T-helper 1 cell treated with Interleukin-12 subunit alpha and Interleukin-12 subunit beta and Interleukin-4 antibody, amounts not matched to agents 30 ng/mL and 1 ng/mL, for 36 hours (primary cell): Measurements from ENCODE around the gene PTPRCAP. TPM values are rescaled to one million over a fixed set of nuclear protein-coding genes. Genes with fewer than 3 reads are reported as not detected.

Source experiments
- intact Hi-C: fragments of 100-400 bp; cut with micrococcal nuclease; formaldehyde crosslinking; loops from one replicate; pipeline ENCODE4 v1.15.1; 2024
- total RNA-seq: library from RNA; stranded (reverse); gene quantifications from 2 replicates; pipeline ENCODE4 v1.2.3, GENCODE V29; 2022

PTPRCAP gene
- total RNA-seq, 1 donor from 2014 or later, result 428 TPM

- intact Hi-C loops, result no loop called here
Measured at GRCh38 chr11:67400251-67400941, 37.1 kb downstream of the PTPRCAP start.

DNA sequence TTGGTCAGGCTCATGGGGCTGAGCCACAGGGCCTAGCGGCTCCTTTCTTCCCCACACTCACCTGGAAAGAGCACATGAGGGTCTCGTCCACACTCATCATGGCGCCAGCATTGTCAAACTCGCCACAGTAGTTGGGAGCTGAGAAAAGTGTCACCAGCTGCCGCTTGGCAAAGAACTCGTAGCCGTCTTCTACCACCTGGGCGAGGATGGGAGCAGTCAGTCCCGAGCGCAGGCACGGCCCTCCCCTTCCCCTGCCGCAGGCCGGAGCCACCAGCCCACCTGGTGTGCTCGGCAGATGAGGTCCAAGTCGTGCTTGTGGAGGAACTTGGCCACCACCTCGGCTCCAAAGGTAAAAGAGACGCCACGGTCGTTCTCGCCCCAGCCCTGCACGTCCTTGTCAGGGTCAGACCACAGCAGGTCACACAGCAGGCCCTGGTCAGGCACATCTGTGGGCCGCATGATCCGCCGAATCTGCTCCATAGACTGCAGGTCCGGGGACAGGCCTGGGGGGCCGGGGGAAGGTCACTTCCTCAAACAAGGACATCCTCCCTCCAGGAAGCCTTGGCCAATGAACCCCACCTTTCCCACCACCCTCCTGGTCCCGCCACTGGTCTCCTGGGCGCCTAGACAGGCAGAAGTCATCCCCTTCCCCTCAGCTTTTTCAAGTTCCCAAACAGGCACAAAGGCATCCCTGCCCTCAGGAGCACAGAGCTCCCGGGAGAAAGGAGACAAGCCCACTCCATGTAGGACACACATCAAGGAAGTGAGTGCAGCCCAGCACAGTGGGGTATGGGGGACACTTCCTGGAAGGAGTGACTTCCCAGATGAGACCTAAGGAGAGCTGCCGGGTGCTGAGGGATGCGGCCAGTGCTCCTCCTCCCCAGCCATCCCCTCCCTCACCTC is 38.6 kb downstream of the PTPRCAP start:
- intact Hi-C loops, result no loop called here

DNA sequence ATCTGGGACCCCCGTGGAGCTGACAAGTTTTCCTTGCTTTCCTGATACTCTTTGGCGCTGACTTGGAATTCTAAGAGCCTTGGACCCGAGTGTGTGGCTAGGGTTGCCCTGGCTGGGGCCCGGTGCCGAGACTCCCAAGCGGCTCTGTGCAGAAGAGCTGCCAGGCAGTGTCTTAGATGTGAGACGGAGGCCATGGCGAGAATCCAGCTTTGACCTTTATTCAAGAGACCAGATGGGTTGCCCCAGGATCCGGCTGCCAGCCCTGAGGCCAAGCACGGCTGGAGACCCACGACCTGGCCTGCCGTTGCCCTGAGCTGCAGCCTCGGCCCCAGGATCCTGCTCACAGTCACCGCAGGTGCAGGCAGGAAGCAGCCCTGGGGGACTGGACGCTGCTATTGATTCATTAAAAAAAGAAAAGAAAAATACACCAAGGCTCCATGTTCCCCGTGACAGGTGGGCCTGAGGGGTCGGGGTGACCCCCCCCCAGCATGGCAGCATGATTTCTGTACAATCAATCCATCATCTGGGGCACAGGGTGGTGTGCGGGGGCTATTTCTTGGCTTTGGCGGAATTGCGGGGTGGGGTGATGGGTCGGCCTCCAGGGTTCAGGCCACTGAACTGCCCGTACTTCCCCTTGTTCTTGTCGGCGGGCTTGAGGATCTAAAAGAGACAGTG is 39.4 kb downstream of the PTPRCAP start:
- intact Hi-C loops, result no loop called here

GRCh38 chr11:67397536-67397935 is 39.9 kb downstream of the PTPRCAP start:
- intact Hi-C loops, result no loop called here

GRCh38 chr11:67396587-67397389 is 40.7 kb downstream of the PTPRCAP start:
- intact Hi-C loops, result no loop called here

- intact Hi-C loops, result no loop called here
Measured at GRCh38 chr11:67396259-67396581, 41.3 kb downstream of the PTPRCAP start.

DNA sequence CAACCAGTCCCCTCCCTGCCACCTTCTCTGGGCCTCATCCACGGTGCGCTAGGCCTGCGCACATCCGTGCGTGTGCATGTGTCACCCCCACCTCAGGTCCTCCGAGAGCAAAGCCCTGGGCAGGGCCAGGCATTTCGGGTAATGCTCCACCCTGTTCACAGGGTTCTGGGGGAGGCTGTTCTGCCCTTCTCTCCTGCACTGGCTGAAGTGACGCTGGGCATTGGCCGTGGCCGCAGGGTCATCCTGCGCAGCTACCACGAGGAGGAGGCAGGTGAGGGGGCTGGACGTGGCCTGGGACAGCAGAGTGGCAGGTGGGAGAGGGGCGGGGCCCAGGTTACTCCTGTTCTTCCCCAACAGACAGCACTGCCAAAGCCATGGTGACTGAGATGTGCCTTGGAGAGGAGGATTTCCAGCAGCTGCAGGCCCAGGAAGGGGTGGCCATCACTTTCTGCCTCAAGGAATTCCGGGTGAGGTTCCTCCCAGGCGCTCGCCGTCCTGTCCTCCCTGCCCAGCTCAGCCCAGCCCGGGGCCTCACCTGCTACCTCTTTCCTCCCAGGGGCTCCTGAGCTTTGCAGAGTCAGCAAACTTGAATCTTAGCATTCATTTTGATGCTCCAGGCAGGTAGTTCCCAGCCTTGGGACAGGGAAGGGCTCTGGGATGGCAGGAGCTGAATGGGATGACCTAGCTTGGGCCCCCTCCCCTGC is 41.8 kb downstream of the PTPRCAP start:
- intact Hi-C loops, result no loop called here

DNA sequence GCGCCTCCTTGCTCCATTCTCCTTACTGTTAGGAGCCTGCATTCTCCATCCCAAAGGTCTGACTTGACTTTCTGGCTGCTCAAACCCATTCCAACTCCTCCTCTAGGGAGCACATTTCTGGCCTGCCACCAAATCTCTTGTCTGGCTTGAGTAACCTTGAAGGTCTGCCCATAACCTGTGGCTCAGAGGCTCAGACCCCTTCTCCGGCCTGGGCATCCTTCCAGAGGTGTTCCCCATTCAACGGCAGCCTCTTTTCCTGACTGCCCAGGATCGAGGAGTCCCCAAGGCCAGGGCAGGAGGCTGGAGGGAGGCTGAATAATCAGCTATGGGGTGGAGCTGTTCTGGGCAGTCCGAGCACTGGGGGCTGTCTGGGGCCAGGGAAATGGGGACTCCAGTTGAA is 43.5 kb downstream of the PTPRCAP start:
- intact Hi-C loops, result no loop called here

- intact Hi-C loops, result no loop called here
Measured at GRCh38 chr11:67393437-67393836, 44.0 kb downstream of the PTPRCAP start.

- intact Hi-C loops, result loop anchor here (1.0 kb wide), 2 partner anchors 9 to 92 kb away; partner anchors contain the start of gene PPP1CA
Measured at GRCh38 chr11:67392183-67392715, 45.2 kb downstream of the PTPRCAP start.

GRCh38 chr11:67391304-67392182 is 45.9 kb downstream of the PTPRCAP start, which contains the start of gene RAD9A:
RAD9A (plus strand) TSS chr11:67391986; CDS start chr11:67392045, 59 bp downstream.
- intact Hi-C loops, result loop anchor here (1.0 kb wide), 4 partner anchors 10 to 93 kb away; partner anchors contain the start of genes POLD4 and PPP1CA

DNA sequence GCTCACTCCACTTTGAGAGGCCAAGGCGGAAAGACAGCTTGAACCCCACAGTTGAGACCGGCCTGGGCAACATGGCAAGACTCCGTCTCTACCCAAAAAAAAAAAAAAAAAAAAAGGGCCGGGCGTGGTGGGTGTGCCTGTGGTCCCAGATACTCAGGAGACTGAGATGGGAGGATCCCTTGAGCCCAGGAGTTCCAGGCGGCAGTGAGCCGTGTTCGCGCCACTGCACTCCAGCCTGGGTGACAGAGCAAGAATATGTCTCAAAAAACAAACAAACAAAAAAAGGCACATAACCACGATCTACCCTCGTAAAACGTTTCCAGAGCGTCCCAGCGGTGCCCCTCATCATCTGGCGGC is 46.6 kb downstream of the PTPRCAP start:
- intact Hi-C loops, result loop anchor here (1.0 kb wide), 2 partner anchors 38 to 73 kb away; partner anchors contain the start of gene POLD4

DNA sequence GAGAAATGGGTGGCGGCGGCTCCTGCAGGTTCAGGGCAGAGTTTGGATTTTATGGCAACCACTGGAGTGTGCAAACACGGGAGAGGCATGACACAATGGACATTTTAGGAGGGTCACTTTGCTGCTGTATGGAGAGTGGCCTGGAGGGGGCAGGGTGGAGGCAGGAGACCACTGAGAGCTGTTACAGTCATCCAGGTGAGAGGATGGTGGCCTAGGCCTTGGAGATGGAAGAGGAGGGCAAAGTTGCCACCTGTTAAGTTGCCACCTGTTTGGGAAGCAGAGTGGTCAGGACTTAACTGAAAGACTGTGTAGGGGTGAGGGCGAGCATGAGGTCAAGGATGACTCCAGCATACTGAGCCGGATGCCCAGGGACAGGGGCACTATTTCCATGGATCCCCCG is 48.0 kb downstream of the PTPRCAP start:
- intact Hi-C loops, result loop anchor here (1.0 kb wide), 1 partner anchor 117 kb away; no protein-coding TSS in a partner anchor

- intact Hi-C loops, result no loop called here
Measured at GRCh38 chr11:67387518-67387917, 50.0 kb downstream of the PTPRCAP start.

DNA sequence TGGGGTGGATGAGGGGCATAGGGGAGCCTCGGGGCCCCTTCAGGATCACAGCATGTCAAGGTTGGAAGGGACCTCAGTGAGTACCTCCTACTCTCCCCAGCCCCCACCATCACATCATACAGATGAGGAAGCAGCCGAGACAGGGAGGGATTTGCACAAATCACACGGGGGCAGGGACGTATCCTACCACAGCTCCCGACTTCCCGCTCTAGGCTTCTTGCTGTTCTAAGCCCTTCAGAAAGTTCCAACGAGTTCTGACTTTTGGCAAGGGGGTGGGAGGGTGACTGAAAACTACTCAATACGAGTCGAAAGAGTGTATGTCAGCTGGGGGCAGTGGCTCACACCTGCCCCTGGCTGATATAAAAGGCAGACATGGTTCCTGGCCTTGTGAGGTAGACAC is 50.4 kb downstream of the PTPRCAP start:
- intact Hi-C loops, result no loop called here
